Measurements from ENCODE around the gene GLIPR1.

- TF ChIP-seq CTCF (IDR thresholded peaks at IDR 0.05; ENCODE audit: low read depth, low read length) (no peak), EZH2phosphoT487 (IDR thresholded peaks at IDR 0.05; ENCODE audit: low read depth) (no peak)
These were observed 36.8 kb upstream of the GLIPR1 start for GRCh38 chr12:75443709-75444108.
